Mammary epithelial cell (primary cell): Measurements from ENCODE around the gene UPK3BL1.
"Not testable (repeated sequence)": the region's sequence is repeated elsewhere in the genome, so short reads cannot be mapped to it uniquely, and the experiment has no call there.

ENCODE experiments used
- CTCF ChIP-seq, 2 donors: IDR thresholded peaks in 1 of 2; conservative IDR thresholded peaks in 1 of 2; 2 replicates each; pipeline ENCODE4 v1.5.1; 2011 to 2012; ENCODE audit warnings: inconsistent platforms in 2 of 2, low read length in 2 of 2, mild to moderate bottlenecking in 2 of 2, control low read depth in 1 of 2, low read depth in 1 of 2; ENCODE audit not compliant: insufficient read depth in 1 of 2; ENCODE audit errors: extremely low read depth in 1 of 2
- EZH2 ChIP-seq: IDR thresholded peaks from 2 replicates; pipeline ENCODE4 v1.6.1; 2012; ENCODE audit warnings: low read length, inconsistent platforms, borderline replicate concordance

- TF ChIP-seq CTCF (conservative IDR thresholded peaks at IDR 0.05 in 1 of 2, IDR thresholded peaks at IDR 0.05 in 1 of 2; ENCODE audit: extremely low read depth in 1 of 2, insufficient read depth in 1 of 2, low read depth in 1 of 2, low read length in 2 of 2); EZH2: not testable (repeated sequence)
Observed at GRCh38 chr7:102671956-102672307, 29.3 kb upstream of the UPK3BL1 start.
